ENCODE results near the gene ZNRD2.

ZNRD2 gene

DNA sequence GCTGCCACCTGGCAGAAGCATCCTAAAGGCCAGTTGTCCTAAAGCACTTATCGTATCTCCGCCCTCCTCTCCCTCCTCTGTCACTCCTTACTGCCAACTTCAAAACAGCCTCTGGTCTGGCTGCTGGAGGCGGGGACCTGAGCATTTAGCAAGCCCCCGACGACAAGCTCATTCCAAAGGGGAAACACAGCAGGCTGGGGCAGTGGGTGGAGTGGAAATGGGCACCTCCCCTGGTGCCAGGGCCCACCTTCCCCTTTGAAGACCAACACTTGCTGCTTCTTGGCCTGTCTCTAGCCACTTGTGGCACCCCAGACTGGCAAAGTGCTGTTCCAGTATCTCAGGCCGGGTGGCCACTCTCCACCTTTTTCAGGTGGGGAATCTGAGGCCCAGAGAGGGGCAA, 40.1 kb downstream of the ZNRD2 start:
- no peak for DNase-seq (ENCODE audit: low read depth)

GRCh38 chr11:65611028-65611757, 40.9 kb downstream of the ZNRD2 start:
- DNase-seq (ENCODE audit: low read depth) = no peak

DNA sequence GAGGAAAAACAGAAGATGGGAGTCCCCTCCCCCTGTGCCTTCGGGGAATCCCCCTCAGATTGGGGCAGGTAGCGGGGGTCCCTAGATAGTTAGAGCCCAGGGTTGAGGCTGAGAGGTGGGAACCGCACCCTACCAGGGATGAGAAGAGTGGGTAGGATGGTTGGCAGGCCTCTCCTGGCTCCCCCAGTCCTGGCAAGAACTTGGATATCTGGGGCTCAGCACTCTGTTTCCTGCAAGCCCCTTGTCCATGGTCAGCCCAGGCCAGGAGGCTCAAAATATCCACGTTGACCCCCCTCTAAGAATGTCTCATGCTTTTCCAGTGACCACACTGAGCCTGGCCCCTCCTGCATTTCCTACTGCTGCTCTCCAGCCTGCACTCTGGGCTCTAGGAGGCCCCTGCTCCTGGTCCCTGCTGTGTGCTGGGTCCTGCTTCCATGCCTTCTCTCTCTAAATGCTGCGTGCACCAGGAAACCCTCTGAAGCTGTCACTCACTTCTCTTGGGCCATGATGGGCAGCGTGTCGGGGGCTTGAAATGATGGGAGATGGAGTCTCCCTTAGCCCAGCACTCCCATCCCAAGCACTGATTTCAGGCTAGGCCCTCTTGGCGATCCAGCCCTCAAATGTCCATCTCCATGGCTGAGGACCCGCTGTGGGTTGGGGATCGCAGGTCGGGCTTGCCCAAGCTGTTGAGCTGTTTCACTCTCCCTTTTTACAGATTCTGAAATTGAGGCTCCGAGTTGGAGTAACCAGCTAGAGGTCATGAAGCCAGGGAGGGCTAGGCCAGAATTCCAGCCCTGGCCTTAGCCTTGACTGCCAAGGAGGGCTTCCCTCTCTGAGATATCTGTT, 41.7 kb downstream of the ZNRD2 start:
- no peak for DNase-seq (ENCODE audit: low read depth)

GRCh38 chr11:65612691-65613090, 42.4 kb downstream of the ZNRD2 start:
- no peak for DNase-seq (ENCODE audit: low read depth)

GRCh38 chr11:65613091-65613928, 43.0 kb downstream of the ZNRD2 start:
- DNase-seq (ENCODE audit: low read depth) = no peak

- DNase-seq (ENCODE audit: low read depth) = peak; percentile 100
Observed at GRCh38 chr11:65615229-65615949, 45.1 kb downstream of the ZNRD2 start, which contains the start of gene PCNX3. Gene PCNX3, plus strand, starts transcription at chr11:65615776. Its CDS starts 536 bp downstream, at chr11:65616312.

GRCh38 chr11:65615950-65616574, 45.8 kb downstream of the ZNRD2 start:
- no peak for DNase-seq (ENCODE audit: low read depth)

- no peak for DNase-seq (ENCODE audit: low read depth)
Observed at GRCh38 chr11:65616575-65617001, 46.3 kb downstream of the ZNRD2 start.

DNA sequence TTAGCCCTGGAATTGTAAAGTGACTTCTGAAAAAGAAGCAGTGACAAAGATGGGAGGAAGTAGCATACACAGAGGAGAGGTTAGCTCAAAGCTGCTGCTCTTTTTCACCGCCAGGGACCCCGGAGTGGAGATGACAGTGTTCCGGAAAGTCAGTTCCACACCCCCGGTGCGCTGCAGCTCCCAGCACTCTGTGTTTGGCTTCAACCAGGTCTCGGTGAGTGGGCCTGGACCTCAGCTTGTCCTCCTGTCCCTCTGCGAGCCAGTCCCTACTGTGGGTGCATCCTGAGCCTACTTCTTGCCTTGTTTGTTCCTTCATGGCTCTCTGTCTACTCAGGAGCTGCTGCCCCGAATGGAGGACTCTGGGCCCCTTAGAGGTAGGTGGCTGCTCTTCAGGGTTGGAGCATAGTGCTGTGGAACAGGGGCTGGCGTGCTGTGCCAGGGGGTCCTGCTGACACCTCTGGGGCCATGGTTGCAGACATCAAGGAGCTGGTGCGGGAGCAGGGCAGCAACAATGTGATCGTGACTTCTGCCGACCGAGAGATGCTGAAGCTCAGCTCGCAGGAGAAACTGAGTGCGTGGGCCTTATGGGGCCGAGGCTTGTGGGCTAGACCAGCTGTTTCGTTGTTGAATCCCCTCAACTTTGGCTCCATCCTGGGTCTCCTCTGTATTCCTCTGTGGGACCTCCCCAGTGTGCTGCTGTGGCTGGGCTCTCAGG, 47.0 kb downstream of the ZNRD2 start:
- no peak for DNase-seq (ENCODE audit: low read depth)

DNA sequence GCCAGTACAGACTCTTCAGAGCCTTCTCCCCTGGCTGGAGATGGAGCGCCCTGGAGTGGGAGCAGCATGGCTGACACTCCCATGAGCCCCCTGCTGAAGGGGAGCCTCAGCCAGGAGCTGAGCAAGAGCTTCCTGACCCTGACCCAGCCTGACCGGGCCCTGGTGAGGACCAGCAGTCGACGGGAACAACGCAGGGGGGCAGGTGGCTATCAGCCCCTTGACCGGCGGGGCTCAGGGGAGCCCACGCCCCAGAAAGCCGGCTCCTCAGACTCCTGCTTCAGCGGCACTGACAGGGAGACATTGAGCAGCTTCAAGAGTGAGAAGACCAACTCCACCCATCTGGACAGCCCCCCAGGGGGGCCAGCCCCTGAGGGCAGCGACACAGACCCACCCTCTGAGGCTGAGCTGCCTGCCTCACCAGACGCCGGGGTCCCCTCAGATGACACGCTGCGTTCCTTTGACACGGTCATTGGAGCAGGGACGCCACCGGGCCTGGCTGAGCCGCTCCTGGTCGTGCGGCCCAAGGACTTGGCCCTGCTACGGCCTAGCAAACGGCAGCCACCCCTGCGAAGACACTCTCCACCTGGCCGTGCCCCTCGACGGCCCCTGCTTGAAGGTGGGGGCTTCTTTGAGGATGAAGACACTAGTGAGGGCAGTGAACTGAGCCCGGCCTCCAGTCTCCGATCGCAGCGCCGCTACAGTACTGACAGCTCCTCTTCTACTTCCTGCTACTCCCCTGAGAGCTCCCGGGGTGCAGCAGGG, 47.9 kb downstream of the ZNRD2 start:
- DNase-seq (ENCODE audit: low read depth) = no peak

DNA sequence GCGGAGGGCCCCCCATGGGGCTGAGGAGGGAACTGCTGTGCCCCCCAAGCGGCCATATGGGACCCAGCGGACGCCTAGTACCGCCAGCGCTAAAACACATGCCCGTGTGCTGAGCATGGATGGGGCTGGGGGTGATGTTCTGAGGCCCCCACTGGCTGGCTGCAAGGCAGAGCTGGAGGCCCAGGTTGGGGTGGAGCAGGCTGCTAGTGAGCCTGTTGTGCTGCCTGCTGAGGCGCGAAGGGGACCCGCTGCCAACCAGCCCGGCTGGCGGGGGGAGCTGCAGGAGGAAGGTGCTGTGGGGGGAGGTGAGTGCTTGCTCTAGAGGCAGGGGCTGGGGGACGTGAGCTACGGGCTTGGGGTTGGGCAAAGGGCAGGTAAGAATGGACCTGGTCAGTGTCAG, 48.5 kb downstream of the ZNRD2 start:
- no peak for DNase-seq (ENCODE audit: low read depth)

DNA sequence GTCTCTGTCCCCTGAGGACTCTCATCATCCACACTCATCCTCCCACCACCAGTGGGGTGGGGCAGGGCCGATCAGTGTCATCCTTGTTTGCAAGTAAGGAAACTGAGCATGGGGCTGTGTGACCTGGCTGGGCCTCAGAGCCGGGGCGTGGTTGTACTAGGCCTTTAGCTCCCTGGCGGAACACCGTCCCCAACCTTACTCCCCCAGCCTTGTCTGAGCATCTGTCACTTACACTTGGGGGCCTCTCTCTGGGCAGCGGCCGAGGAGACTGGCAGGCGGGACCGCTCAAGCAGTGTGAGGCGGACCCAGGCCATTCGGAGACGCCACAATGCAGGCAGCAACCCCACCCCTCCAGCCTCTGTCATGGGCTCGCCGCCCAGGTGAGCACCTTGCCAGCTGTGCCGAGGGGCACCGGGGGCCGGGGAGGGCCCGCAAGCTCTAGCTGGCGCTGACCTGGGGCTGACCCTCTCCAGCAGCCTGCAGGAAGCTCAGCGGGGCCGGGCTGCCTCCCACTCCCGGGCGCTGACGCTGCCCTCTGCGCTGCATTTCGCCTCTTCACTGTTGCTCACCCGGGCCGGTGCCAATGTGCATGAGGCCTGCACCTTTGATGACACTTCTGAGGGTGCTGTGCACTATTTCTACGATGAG, 49.1 kb downstream of the ZNRD2 start:
- DNase-seq (ENCODE audit: low read depth) = no peak

GRCh38 chr11:65620666-65621065, 50.4 kb downstream of the ZNRD2 start:
- no peak for DNase-seq (ENCODE audit: low read depth)

DNA sequence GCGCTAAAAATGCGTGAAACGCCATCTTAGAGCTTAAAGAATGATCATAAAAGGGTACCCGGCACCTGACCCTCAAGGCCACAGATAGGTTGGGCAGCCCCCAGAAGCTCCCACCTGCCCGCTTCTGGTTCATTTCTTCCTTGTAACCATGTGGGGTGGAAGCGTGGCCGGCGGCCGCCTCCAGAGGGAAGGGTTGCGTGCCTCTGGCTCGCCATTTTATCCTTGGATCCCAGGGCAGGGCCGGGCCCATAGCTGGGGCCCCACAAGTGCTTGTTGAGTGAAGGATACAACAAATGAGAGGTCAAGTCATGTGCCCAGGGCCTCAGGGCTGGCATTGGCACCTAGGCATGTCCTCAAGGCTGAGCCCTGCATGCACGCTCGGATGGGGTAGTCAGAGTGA, 51.2 kb downstream of the ZNRD2 start:
- no peak for DNase-seq (ENCODE audit: low read depth)
